Esophagus squamous epithelium (tissue), 4 donors: ENCODE measurements around the gene NSA2.

ENCODE experiments used
- POLR2A ChIP-seq, 4 donors: fragments of 450-650 bp; IDR thresholded peaks; one replicate each; pipeline ENCODE4 v1.6.1; 2017; ENCODE audit warnings: antibody characterized with exemption in 4 of 4, mild to moderate bottlenecking in 4 of 4, moderate library complexity in 3 of 4
- TF ChIP-seq, protein P1 (sequence below), 6 experiments: fragments of 450-650 bp in 4 of 6; fragments of 200-600 bp in 2 of 6; sonication (generic) in 2 of 6; IDR thresholded peaks; one replicate each; pipeline ENCODE4 v1.5.1; 2016 to 2019; ENCODE audit warnings: antibody characterized with exemption in 6 of 6, mild to moderate bottlenecking in 4 of 6, moderate library complexity in 4 of 6

DNA sequence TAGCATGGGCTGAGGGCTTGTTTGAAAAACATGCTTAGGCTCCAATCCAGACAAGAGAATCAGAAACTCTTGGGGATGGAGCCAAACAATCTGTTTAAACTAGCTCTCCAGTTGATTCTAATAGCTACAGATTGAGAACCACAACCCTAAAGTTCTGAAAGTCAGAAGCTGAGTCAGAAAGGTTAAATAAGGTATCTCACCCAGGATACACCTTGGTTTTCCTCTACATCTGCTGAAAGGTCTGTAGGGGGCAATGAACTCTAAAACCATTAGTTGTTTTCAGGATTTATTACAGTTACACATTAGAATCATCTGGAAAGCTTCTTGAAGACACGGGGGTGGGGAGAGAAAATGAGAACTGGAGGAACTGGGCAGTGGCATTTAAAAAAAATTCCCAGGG lies 5.8 kb upstream of the NSA2 start:
- TF ChIP-seq, protein P1, sequence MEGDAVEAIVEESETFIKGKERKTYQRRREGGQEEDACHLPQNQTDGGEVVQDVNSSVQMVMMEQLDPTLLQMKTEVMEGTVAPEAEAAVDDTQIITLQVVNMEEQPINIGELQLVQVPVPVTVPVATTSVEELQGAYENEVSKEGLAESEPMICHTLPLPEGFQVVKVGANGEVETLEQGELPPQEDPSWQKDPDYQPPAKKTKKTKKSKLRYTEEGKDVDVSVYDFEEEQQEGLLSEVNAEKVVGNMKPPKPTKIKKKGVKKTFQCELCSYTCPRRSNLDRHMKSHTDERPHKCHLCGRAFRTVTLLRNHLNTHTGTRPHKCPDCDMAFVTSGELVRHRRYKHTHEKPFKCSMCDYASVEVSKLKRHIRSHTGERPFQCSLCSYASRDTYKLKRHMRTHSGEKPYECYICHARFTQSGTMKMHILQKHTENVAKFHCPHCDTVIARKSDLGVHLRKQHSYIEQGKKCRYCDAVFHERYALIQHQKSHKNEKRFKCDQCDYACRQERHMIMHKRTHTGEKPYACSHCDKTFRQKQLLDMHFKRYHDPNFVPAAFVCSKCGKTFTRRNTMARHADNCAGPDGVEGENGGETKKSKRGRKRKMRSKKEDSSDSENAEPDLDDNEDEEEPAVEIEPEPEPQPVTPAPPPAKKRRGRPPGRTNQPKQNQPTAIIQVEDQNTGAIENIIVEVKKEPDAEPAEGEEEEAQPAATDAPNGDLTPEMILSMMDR (IDR thresholded peaks at IDR 0.05) = no peak
- no peak for TF ChIP-seq POLR2A (IDR thresholded peaks at IDR 0.05)
